Karpas-422 (cell line): ENCODE data around the gene SKOR2. TPM values are rescaled to one million over a fixed set of nuclear protein-coding genes. Genes with fewer than 3 reads are reported as not detected.
A peak's percentile ranks its signal among the peaks of the same experiment; 100 is the strongest.
"Not testable (repeated sequence)": the region's sequence is repeated elsewhere in the genome, so short reads cannot be mapped to it uniquely, and the experiment has no call there.

ENCODE experiments used
- DNase-seq: peaks from one replicate; pipeline ENCODE4 v3.0.0-alpha.2; 2015
- H2AFZ ChIP-seq: fragments of 200-600 bp; sonication (generic); 2 replicates; pipeline ENCODE4 v1.6.1; 2014; ENCODE audit warnings: antibody characterized with exemption, low read length, mixed read lengths
- H3K27ac ChIP-seq: fragments of 200-600 bp; sonication (generic); 2 replicates; pipeline ENCODE4 v1.5.1; 2014; ENCODE audit warnings: mild to moderate bottlenecking, low read length, moderate library complexity
- H3K27me3 ChIP-seq: fragments of 200-600 bp; sonication (generic); 2 replicates; pipeline ENCODE4 v1.6.1; 2014; ENCODE audit warnings: low read length, mixed read lengths
- H3K36me3 ChIP-seq: fragments of 200-600 bp; sonication (generic); 2 replicates; pipeline ENCODE4 v1.6.1; 2014; ENCODE audit warnings: low read length, mixed read lengths; ENCODE audit not compliant: insufficient read depth
- H3K4me1 ChIP-seq: fragments of 200-600 bp; sonication (generic); 2 replicates; pipeline ENCODE4 v1.6.1; 2014; ENCODE audit warnings: mild to moderate bottlenecking, low read length, mixed read lengths
- H3K4me2 ChIP-seq: fragments of 200-600 bp; sonication (generic); 2 replicates; pipeline ENCODE4 v1.6.1; 2014; ENCODE audit warnings: low read length, low read depth, mild to moderate bottlenecking; ENCODE audit not compliant: poor library complexity, severe bottlenecking
- H3K4me3 ChIP-seq: fragments of 200-600 bp; sonication (generic); 2 replicates; pipeline ENCODE4 v1.5.1; 2014; ENCODE audit warnings: mild to moderate bottlenecking, antibody characterized with exemption, low read length, mixed read lengths
- H3K79me2 ChIP-seq: fragments of 200-600 bp; sonication (generic); 2 replicates; pipeline ENCODE4 v1.6.1; 2014; ENCODE audit warnings: mild to moderate bottlenecking, low read length, mixed read lengths
- H3K9ac ChIP-seq: fragments of 200-600 bp; sonication (generic); 2 replicates; pipeline ENCODE4 v1.6.0; 2014; ENCODE audit warnings: low read length
- H3K9me2 ChIP-seq: fragments of 200-600 bp; sonication (generic), shearing (Covaris generic); replicated peaks from 2 replicates; pipeline ENCODE4 v1.6.0; 2014; ENCODE audit warnings: mild to moderate bottlenecking, low read length, moderate library complexity; ENCODE audit not compliant: insufficient read depth
- H3K9me3 ChIP-seq: fragments of 300-700, 200-600 bp; sonication (generic); 2 replicates; pipeline ENCODE4 v1.6.1; 2014; ENCODE audit warnings: low read length, mixed read lengths
- H4K20me1 ChIP-seq: fragments of 200-600 bp; sonication (generic); 2 replicates; pipeline ENCODE4 v1.6.1; 2014; ENCODE audit warnings: mild to moderate bottlenecking, antibody characterized with exemption, low read length, low read depth; ENCODE audit not compliant: insufficient read depth
- total RNA-seq: library from RNA; depleted of rRNA; stranded (reverse); fragments of >200 nt; shearing (Covaris generic); gene quantifications from 2 replicates; pipeline ENCODE4 v1.2.3, GENCODE V29; 2014; ENCODE audit warnings: low replicate concordance

SKOR2 gene
- total RNA-seq, 1 experiment from 2014 or later = not detected

- H3K9me2 ChIP-seq = no peaks in the 10 kb centered on the region
- no peak overlapping the region for H2AFZ ChIP-seq
- peaks cover 15% of the 10 kb centered on the region for H3K4me1 ChIP-seq
- no peaks in the 10 kb centered on the region for H3K9me3 ChIP-seq
- peaks cover 2% of the 10 kb centered on the region; the same call in 1 of the 2 replicates for H3K27me3 ChIP-seq
- H3K4me3 ChIP-seq = no peak overlapping the region
- H3K9ac ChIP-seq = no peak overlapping the region
- no peaks in the 10 kb centered on the region for H4K20me1 ChIP-seq
- no peak overlapping the region for H3K4me2 ChIP-seq
- H3K79me2 ChIP-seq = no peaks in the 10 kb centered on the region
- H3K36me3 ChIP-seq = no peaks in the 10 kb centered on the region
- DNase-seq = no peak
- no peak overlapping the region for H3K27ac ChIP-seq
These were observed 59.5 kb downstream of the SKOR2 start for GRCh38 chr18:47191961-47192360.

- Histone ChIP-seq H3K9me3 (peaks cover 13% of the 10 kb centered on the region; the same call in 1 of the 2 replicates), H4K20me1 (no peaks in the 10 kb centered on the region), H3K36me3 (no peaks in the 10 kb centered on the region), H3K9me2 (no peaks in the 10 kb centered on the region), H3K4me2 (no peak overlapping the region), H2AFZ (no peak overlapping the region), H3K4me3 (no peak overlapping the region), H3K27ac (no peak overlapping the region), H3K9ac (no peak overlapping the region), H3K4me1 (no peaks in the 10 kb centered on the region), H3K79me2 (no peaks in the 10 kb centered on the region), H3K27me3 (no peaks in the 10 kb centered on the region)
- DNase-seq = no peak
These were observed 63.7 kb downstream of the SKOR2 start for GRCh38 chr18:47187721-47188120.

GRCh38 chr18:47184419-47185050 lies 66.9 kb downstream of the SKOR2 start:
- no peaks in the 10 kb centered on the region for H3K79me2 ChIP-seq
- no peaks in the 10 kb centered on the region for H3K9me2 ChIP-seq
- no peak overlapping the region for H3K9ac ChIP-seq
- H3K27ac ChIP-seq = no peak overlapping the region
- no peaks in the 10 kb centered on the region for H3K27me3 ChIP-seq
- no peak overlapping the region for H3K4me2 ChIP-seq
- H2AFZ ChIP-seq = no peak overlapping the region
- no peak overlapping the region for H3K4me3 ChIP-seq
- H4K20me1 ChIP-seq = no peaks in the 10 kb centered on the region
- peaks cover 17% of the 10 kb centered on the region for H3K4me1 ChIP-seq
- DNase-seq = peak; percentile 63
- peaks cover 13% of the 10 kb centered on the region; the same call in 1 of the 2 replicates for H3K9me3 ChIP-seq
- no peaks in the 10 kb centered on the region for H3K36me3 ChIP-seq

GRCh38 chr18:47182156-47182555 lies 69.3 kb downstream of the SKOR2 start:
- H4K20me1 ChIP-seq, H3K4me3 ChIP-seq, H3K27ac ChIP-seq, DNase-seq, H3K9me2 ChIP-seq, H3K9ac ChIP-seq, H2AFZ ChIP-seq, H3K79me2 ChIP-seq, H3K4me2 ChIP-seq, H3K27me3 ChIP-seq, H3K36me3 ChIP-seq: not testable (repeated sequence)
- Histone ChIP-seq H3K4me1 (peaks cover 20% of the 10 kb centered on the region), H3K9me3 (peaks cover 13% of the 10 kb centered on the region; the same call in 1 of the 2 replicates)

- peaks cover 20% of the 10 kb centered on the region for H3K4me1 ChIP-seq
- H3K9me3 ChIP-seq = peaks cover 13% of the 10 kb centered on the region; the same call in 1 of the 2 replicates
- peak; percentile 85 for DNase-seq
These were observed 70.7 kb downstream of the SKOR2 start for GRCh38 chr18:47180765-47181164.

GRCh38 chr18:47179520-47179919 lies 71.9 kb downstream of the SKOR2 start:
- H3K9ac ChIP-seq = no peak overlapping the region

More at GRCh38 chr18:47180765-47181164, 70.7 kb downstream of the SKOR2 start:
- no peaks in the 10 kb centered on the region for H3K27me3 ChIP-seq
- peak overlapping the region; percentile 13 for H3K27ac ChIP-seq
- H3K9me2 ChIP-seq = no peaks in the 10 kb centered on the region
- peak overlapping the region; percentile 52 for H3K4me2 ChIP-seq
- H3K79me2 ChIP-seq = peaks cover 4% of the 10 kb centered on the region
- H3K9ac ChIP-seq = no peak overlapping the region
- H3K4me3 ChIP-seq = peak overlapping the region; percentile 7; the same call in 1 of the 2 replicates
- no peaks in the 10 kb centered on the region for H4K20me1 ChIP-seq
- H2AFZ ChIP-seq = no peak overlapping the region
- H3K36me3 ChIP-seq = no peaks in the 10 kb centered on the region

GRCh38 chr18:47175898-47176575 lies 75.4 kb downstream of the SKOR2 start, which contains the start of gene IER3IP1:
IER3IP1 (minus strand) TSS chr18:47176364; CDS start chr18:47176277, 87 bp downstream.
- H3K4me3 ChIP-seq = peak within 1 kb of the TSS; percentile 98
- H3K9me2 ChIP-seq = no peaks in the 10 kb centered on the region

More at GRCh38 chr18:47179520-47179919, 71.9 kb downstream of the SKOR2 start:
- H3K27me3 ChIP-seq = no peaks in the 10 kb centered on the region
- H3K9me3 ChIP-seq = peaks cover 3% of the 10 kb centered on the region; the same call in 1 of the 2 replicates
- 0 out of 2 replicates have a peak, but pooled peaks cover 5% of the 10 kb centered on the region for H4K20me1 ChIP-seq
- no peak overlapping the region for H2AFZ ChIP-seq
- H3K79me2 ChIP-seq = peaks cover 16% of the 10 kb centered on the region
- H3K4me3 ChIP-seq = no peak overlapping the region
- H3K36me3 ChIP-seq = no peaks in the 10 kb centered on the region
- H3K4me1 ChIP-seq = peaks cover 27% of the 10 kb centered on the region
- H3K27ac ChIP-seq = no peak overlapping the region
- no peak for DNase-seq
- no peaks in the 10 kb centered on the region for H3K9me2 ChIP-seq
- no peak overlapping the region for H3K4me2 ChIP-seq

GRCh38 chr18:47175283-47175897 lies 76.1 kb downstream of the SKOR2 start:
- Histone ChIP-seq H3K4me1 (peaks cover 40% of the 10 kb centered on the region), H3K36me3 (peaks cover 7% of the 10 kb centered on the region), H3K9me3 (no peaks in the 10 kb centered on the region), H3K27me3 (no peaks in the 10 kb centered on the region), H3K27ac (peak overlapping the region; percentile 70), H3K9me2 (no peaks in the 10 kb centered on the region), H3K4me3 (peak overlapping the region; percentile 98), H3K4me2 (peak overlapping the region; percentile 94), H3K79me2 (peaks cover 57% of the 10 kb centered on the region), H3K9ac (peak overlapping the region; percentile 95), H4K20me1 (peaks cover 5% of the 10 kb centered on the region; the same call in 1 of the 2 replicates), H2AFZ (peak overlapping the region; percentile 99)
- DNase-seq = no peak

More at GRCh38 chr18:47175898-47176575, 75.4 kb downstream of the SKOR2 start, which contains the start of gene IER3IP1:
- DNase-seq = peak; percentile 95
- peaks cover 7% of the 10 kb centered on the region for H3K36me3 ChIP-seq
- H3K79me2 ChIP-seq = peaks cover 51% of the 10 kb centered on the region
- H3K4me1 ChIP-seq = peaks cover 46% of the 10 kb centered on the region
- H4K20me1 ChIP-seq = peaks cover 5% of the 10 kb centered on the region; the same call in 1 of the 2 replicates
- H3K9ac ChIP-seq = peak within 1 kb of the TSS; percentile 95
- H3K4me2 ChIP-seq = peak within 1 kb of the TSS; percentile 94
- H2AFZ ChIP-seq = peak within 1 kb of the TSS; percentile 99
- peak within 1 kb of the TSS; percentile 70 for H3K27ac ChIP-seq
- H3K9me3 ChIP-seq = no peaks in the 10 kb centered on the region
- no peaks in the 10 kb centered on the region for H3K27me3 ChIP-seq
